CD4-positive, alpha-beta T cell treated with Interleukin-2 at 100 ng/mL for 4 hours (primary cell): ENCODE measurements around the gene FBXL15.

Experiments used
- DNase-seq: peaks from one replicate; pipeline ENCODE4 v3.0.0-alpha.2; 2020; ENCODE audit warnings: low spot score

The FBXL15 gene

GRCh38 chr10:102457591-102458150 is 37.0 kb downstream of the FBXL15 start:
- DNase-seq, result no peak

DNA sequence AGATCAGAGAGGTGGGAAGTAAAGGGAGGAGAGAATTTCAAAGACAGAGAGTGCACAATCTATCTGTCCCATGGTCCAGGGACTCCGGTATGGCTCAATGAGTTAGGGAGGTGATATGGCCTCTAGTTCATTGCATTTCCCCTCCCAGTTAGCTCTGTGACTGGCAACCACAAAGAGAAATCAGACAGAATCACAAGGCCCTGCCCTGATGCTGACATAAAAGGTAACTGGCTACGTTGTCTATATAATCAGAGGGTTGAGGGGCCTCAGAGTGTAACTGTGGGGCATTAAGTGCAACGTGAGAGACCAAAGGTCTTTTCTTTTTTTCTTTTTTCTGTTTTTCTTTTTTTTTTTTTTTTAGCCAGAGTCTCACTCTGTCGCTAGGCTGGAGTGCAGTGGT is 38.0 kb downstream of the FBXL15 start:
- DNase-seq, result no peak

- DNase-seq, result no peak
These were observed 40.2 kb downstream of the FBXL15 start for GRCh38 chr10:102460836-102461186.

DNA sequence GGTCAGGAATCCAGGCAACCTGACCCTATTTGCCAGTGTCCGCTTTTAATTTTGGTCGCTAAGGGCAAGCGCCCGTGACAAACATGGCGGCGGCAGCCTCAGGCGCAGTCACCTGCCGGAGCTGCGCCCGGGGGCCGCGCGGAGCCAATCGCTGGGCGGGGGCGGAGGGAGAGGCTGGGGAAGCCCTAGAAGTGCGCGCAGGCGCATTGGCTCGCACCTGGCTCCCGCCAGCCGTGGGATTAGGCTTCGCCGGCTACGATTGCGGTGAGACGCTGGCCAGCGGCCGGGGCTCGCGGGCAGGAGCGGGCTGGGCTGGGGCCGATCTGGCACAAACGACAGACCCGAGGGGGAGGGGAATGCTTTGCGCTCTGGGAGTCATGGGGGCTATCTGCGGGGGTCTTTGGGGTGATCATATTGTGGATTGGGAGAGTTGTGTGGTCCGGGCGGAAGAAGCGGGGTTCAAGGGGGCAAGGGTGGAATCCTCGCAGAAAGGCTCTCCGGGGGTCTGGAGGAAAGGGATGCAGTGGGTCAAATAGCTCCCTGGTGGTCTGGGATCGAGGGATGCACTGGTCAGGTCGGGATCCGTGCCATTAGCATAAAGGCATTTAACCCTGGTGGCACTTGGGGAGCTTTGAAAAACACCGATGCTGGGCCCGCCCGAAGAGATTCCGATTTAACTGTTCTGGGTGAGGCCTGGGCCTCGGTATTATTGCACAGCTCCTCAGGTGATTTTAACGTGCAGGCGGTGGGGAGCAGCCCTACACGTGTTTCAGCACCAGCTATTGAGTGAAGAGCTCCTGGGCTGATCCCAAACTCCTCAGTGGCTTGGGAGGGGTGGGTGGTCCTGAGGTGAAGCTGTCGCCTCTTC is 40.8 kb downstream of the FBXL15 start:
- DNase-seq, result peak; percentile 93

DNA sequence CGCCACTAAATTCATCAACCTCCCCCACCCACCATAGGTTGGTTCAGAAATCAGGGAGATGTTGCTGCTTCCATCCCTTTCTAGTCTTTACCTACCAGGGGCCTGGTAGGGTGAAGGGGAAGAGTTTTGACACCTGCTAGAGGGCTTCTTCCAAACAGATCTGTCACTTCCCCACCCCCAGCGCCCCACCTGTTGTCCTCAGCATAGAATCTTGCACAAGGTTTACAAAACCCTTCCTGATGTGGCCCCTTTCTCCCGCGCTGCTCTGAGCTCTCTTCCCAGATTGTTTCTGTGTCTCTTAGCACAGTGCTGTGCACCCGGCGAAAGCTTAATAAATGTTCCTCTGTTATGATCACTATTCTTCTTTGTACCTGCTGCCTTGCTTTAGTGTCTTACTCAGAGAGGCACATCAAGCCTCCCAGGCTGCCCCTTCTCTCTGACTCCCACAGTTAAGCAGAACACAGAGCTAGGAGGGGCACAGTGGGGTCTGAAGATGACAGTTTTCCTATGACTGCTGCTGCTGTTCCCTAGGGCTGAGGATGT is 41.9 kb downstream of the FBXL15 start:
- DNase-seq, result no peak

DNA sequence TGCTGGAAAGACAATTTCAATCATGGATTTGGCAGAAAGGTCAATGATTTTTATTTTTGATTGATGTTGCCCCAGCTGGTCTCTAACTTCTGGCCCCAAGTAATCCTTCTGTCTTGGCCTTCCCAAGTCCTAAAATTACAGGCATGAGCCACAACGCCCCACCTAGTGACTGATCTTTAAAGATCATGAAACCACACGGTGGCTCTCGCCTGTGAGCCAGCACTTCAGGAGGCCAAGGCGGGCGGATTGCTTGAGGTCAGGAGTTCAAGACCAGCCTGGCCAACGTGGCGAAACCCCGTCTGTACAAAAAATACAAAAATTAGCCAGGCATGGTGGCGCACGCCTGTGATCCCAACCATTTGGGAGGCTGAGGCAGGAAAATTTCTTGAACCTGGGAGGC is 43.3 kb downstream of the FBXL15 start:
- no peak for DNase-seq

- DNase-seq, result no peak
These were observed 44.8 kb downstream of the FBXL15 start for GRCh38 chr10:102465466-102465865.

GRCh38 chr10:102467318-102467717 is 46.7 kb downstream of the FBXL15 start:
- no peak for DNase-seq

- no peak for DNase-seq
These were observed 47.4 kb downstream of the FBXL15 start for GRCh38 chr10:102467971-102468438.

GRCh38 chr10:102468683-102469082 is 48.0 kb downstream of the FBXL15 start:
- DNase-seq, result no peak

DNA sequence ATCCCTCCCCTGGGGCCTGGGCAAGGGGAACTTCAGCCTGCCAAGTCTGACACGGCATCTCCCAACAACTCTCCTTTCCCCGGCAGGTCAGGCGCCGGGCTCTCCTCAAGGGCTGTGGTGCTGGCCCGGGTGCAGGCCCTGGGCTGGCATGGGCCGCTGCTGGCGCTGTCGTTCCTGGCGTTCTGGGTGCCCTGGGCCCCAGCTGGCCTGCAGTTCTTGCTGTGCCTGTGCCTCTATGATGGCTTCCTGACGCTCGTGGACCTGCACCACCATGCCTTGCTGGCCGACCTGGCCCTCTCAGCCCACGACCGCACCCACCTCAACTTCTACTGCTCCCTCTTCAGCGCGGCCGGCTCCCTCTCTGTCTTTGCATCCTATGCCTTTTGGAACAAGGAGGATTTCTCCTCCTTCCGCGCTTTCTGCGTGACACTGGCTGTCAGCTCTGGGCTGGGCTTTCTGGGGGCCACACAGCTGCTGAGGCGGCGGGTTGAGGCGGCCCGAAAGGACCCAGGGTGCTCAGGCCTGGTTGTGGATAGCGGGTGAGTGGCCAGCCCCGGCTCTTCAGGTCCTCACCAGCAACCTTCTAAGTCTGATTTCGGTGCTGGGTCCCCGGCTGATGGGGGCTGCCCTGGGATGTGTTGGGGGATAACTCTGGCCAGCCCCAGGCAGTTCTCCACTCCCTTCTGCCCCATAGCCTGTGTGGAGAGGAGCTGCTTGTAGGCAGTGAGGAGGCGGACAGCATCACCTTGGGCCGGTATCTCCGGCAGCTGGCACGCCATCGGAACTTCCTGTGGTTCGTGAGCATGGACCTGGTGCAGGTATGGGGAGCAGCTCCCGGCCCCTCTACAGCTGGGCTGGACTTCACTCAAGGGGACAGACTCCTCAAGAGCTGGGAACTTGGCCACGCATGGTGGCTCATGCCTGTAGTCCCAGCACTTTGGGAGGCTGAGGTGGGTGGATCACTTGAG is 50.2 kb downstream of the FBXL15 start:
- no peak for DNase-seq
